WTC11 (cell line): ENCODE data around the gene CD34. TPM values are rescaled to one million over a fixed set of nuclear protein-coding genes. Genes with fewer than 3 reads are reported as not detected.
A peak's percentile ranks its signal among the peaks of the same experiment; 100 is the strongest.

Experiments used
- ATAC-seq: fragments of 200-7000 bp; cut with Tn5 transposase; 2 replicates; pipeline ENCODE4 v1.10.0; 2021; ENCODE audit warnings: mild to moderate bottlenecking, moderate library complexity
- CTCF ChIA-PET: fragments of 300-600 bp; sonication (Branson Sonifier 250); formaldehyde crosslinking; loops from one replicate; lab custom pipeline; 2021; ENCODE audit warnings: antibody characterized with exemption; lab: Charles Lee
- POLR2A ChIA-PET: fragments of 350-600 bp; sonication (Branson Sonifier 250); formaldehyde crosslinking; loops from one replicate; lab custom pipeline; 2021; ENCODE audit warnings: antibody characterized with exemption; lab: Charles Lee
- DNase-seq: peaks from one replicate; pipeline ENCODE4 v3.0.0; 2021; ENCODE audit warnings: low spot score
- H3K27ac Mint-ChIP-seq: 2 replicates; pipeline ENCODE4 v1.8.0; 2021; ENCODE audit warnings: mixed read lengths
- H3K27me3 Mint-ChIP-seq: 2 replicates; pipeline ENCODE4 v1.8.0; 2021; ENCODE audit warnings: low read depth, mild to moderate bottlenecking, moderate library complexity, mixed read lengths
- H3K36me3 Mint-ChIP-seq: 2 replicates; pipeline ENCODE4 v1.8.0; 2021; ENCODE audit warnings: mixed read lengths
- H3K4me1 Mint-ChIP-seq: 2 replicates; pipeline ENCODE4 v1.8.0; 2022; ENCODE audit warnings: mixed read lengths
- H3K4me3 Mint-ChIP-seq: 2 replicates; pipeline ENCODE4 v1.8.0; 2021; ENCODE audit warnings: mild to moderate bottlenecking, moderate library complexity, mixed read lengths
- H3K9me3 Mint-ChIP-seq: 2 replicates; pipeline ENCODE4 v1.8.0; 2021; ENCODE audit warnings: mixed read lengths
- CREM ChIP-seq: sonication (generic); formaldehyde crosslinking; IDR thresholded peaks from 2 replicates; pipeline ENCODE4 v1.8.1; 2022; ENCODE audit warnings: mild to moderate bottlenecking, missing genetic modification reagents, moderate library complexity
- EMX1 ChIP-seq: fragments of 250-450 bp; sonication (Bioruptor Pico); IDR thresholded peaks from 2 replicates; pipeline ENCODE4 v1.8.0; 2021; ENCODE audit warnings: mild to moderate bottlenecking
- GTF2I ChIP-seq: fragments of 250-450 bp; sonication (Bioruptor Pico); conservative IDR thresholded peaks from 2 replicates; pipeline ENCODE4 v1.4.0; 2021; ENCODE audit warnings: mild to moderate bottlenecking
- HMGA2 ChIP-seq: fragments of 250-450 bp; sonication (Bioruptor Pico); IDR thresholded peaks from 2 replicates; pipeline ENCODE4 v1.4.0; 2021; ENCODE audit warnings: mild to moderate bottlenecking, moderate library complexity
- JAZF1 ChIP-seq: fragments of 250-450 bp; sonication (Bioruptor Pico); IDR thresholded peaks from 2 replicates; pipeline ENCODE4 v1.9.0; 2021; ENCODE audit warnings: moderate library complexity, mild to moderate bottlenecking, inconsistent platforms
- KAT7 ChIP-seq: sonication (generic); formaldehyde crosslinking; IDR thresholded peaks from 2 replicates; pipeline ENCODE4 v1.8.1; 2023; ENCODE audit warnings: missing genetic modification reagents, mild to moderate bottlenecking, borderline replicate concordance
- NR1H2 ChIP-seq: sonication (generic); formaldehyde crosslinking; IDR thresholded peaks from 2 replicates; pipeline ENCODE4 v1.9.0; 2021; ENCODE audit warnings: mild to moderate bottlenecking, moderate library complexity, missing genetic modification reagents
- SP1 ChIP-seq: sonication (generic); formaldehyde crosslinking; conservative IDR thresholded peaks from 2 replicates; pipeline ENCODE4 v1.8.1; 2022; ENCODE audit warnings: missing genetic modification reagents
- TEAD1 ChIP-seq: sonication (generic); formaldehyde crosslinking; IDR thresholded peaks from 2 replicates; pipeline ENCODE4 v1.8.0; 2022; ENCODE audit warnings: mild to moderate bottlenecking, missing genetic modification reagents
- ZNF219 ChIP-seq: sonication (generic); formaldehyde crosslinking; IDR thresholded peaks from 2 replicates; pipeline ENCODE4 v1.8.0; 2023; ENCODE audit warnings: missing genetic modification reagents, mild to moderate bottlenecking, borderline replicate concordance
- ZNF232 ChIP-seq: sonication (generic); formaldehyde crosslinking; IDR thresholded peaks from 2 replicates; pipeline ENCODE4 v1.8.0; 2022; ENCODE audit warnings: mild to moderate bottlenecking, missing genetic modification reagents
- ZSCAN18 ChIP-seq: fragments of 250-450 bp; sonication (Bioruptor Pico); IDR thresholded peaks from 2 replicates; pipeline ENCODE4 v2.1.2; 2022; ENCODE audit warnings: mild to moderate bottlenecking, moderate library complexity
- total RNA-seq: library from RNA; stranded (reverse); gene quantifications from 3 replicates; pipeline ENCODE4 v1.2.3, GENCODE V29; 2021
- TF ChIP-seq, protein P1 (sequence below): fragments of 200-600 bp; IDR thresholded peaks from 2 replicates; pipeline ENCODE4 v1.8.0; 2022; ENCODE audit warnings: antibody characterized with exemption
- TF ChIP-seq, protein P2 (sequence below): sonication (generic); formaldehyde crosslinking; IDR thresholded peaks from 2 replicates; pipeline ENCODE4 v1.8.0; 2022; ENCODE audit warnings: missing genetic modification reagents
- TF ChIP-seq, protein P3 (sequence below): fragments of 250-450 bp; sonication (Bioruptor Pico); IDR thresholded peaks from 2 replicates; pipeline ENCODE4 v1.9.0; 2021; ENCODE audit warnings: moderate library complexity, mild to moderate bottlenecking, inconsistent platforms, borderline replicate concordance

Gene CD34
- total RNA-seq, 1 experiment from 2014 or later, result 0.35 TPM

DNA sequence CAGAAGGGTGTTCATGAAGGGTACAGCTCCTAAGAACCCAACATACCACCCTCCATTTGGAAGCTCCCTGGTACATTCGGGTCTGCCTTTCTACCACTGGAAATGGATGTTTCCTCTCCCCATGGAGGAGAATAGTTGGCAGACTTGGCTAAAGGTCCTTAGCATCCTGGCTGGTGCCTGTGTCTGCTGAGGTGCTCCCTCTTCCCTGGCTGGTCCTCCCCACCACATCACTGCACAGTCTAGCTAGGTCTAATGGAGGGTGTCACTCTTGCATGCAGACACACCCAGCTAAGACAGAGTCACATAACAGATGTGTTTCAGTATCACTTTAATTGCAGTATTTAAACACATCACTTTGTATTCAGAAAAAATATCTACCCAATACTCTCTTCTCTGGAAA, 24.7 kb downstream of the CD34 start:
- ChIA-PET POLR2A (no interaction called here), CTCF (interaction anchor here (0.5 to 6.1 kb wide), 16 partner anchors 10 to 112 kb away, joined by 5 to 198 read pairs (median 18); no protein-coding TSS in a partner anchor)

DNA sequence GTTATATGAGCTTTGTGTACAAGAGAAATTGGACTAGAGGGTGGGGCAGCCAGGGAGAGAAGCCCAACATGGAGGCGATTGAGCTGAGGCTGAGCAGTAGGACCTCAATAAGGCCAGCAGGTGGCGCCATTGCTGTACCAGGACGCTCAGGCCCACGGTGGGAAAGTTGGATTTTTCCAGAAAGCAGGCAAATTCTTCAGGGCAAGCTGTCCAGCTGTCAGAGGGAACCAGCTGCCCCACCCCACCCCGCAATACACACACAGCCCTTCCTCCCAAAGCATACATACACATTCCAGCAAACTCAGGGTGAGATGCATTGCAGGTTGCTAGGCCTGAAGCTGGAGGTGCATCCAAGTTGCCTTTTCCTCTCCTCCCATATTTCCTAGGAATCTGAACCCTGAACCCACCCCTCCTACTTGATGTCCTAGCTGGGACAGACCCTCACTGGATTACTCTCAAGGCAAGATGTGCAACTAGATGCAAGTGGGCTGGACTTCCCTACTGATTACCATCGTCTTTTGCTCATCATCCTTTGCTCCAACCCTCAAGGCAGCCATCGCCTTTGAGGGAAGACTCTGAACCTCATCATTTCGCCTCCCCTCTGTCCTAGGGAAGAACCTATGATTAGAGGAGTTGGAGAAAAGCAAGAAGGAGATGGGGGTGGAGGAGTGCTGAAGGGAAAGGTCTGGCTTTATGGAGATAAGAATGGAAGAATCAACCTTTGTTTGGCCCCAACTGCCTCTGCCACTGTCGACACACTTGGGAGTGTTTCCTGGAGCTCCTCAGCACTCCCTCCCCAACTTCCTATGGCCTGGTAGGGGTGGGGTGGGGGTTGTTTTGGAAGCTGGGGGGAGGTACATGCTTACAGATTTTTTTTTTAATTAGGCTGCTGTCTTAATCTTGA, 25.5 kb downstream of the CD34 start:
- H3K4me1 Mint-ChIP-seq, result peaks cover 7% of the 10 kb centered on the region; the same call in 1 of the 2 replicates
- H3K27ac Mint-ChIP-seq, result no peak overlapping the region
- no peaks in the 10 kb centered on the region for H3K36me3 Mint-ChIP-seq
- ChIA-PET CTCF (interaction anchor here (0.7 to 6.1 kb wide), 41 partner anchors 11 to 304 kb away, joined by 3 to 198 read pairs (median 6); partner anchors contain the start of gene CD34), POLR2A (interaction anchor here (1.2 kb wide), 1 partner anchor 77 kb away, joined by 6 read pairs; no protein-coding TSS in a partner anchor)
- no peak overlapping the region for H3K4me3 Mint-ChIP-seq
- no peaks in the 10 kb centered on the region for H3K9me3 Mint-ChIP-seq
- peaks cover 8% of the 10 kb centered on the region for H3K27me3 Mint-ChIP-seq
- DNase-seq (peak; percentile 79), ATAC-seq (peak; percentile 95)
- TF ChIP-seq, protein P1, sequence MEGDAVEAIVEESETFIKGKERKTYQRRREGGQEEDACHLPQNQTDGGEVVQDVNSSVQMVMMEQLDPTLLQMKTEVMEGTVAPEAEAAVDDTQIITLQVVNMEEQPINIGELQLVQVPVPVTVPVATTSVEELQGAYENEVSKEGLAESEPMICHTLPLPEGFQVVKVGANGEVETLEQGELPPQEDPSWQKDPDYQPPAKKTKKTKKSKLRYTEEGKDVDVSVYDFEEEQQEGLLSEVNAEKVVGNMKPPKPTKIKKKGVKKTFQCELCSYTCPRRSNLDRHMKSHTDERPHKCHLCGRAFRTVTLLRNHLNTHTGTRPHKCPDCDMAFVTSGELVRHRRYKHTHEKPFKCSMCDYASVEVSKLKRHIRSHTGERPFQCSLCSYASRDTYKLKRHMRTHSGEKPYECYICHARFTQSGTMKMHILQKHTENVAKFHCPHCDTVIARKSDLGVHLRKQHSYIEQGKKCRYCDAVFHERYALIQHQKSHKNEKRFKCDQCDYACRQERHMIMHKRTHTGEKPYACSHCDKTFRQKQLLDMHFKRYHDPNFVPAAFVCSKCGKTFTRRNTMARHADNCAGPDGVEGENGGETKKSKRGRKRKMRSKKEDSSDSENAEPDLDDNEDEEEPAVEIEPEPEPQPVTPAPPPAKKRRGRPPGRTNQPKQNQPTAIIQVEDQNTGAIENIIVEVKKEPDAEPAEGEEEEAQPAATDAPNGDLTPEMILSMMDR, result peak; percentile 90
- no peak for TF ChIP-seq ZNF232 (CRISPR knock-in tag)

More for the DNA sequence above, 24.7 kb downstream of the CD34 start:
- Mint-ChIP-seq H3K27ac (no peak overlapping the region), H3K9me3 (no peaks in the 10 kb centered on the region), H3K4me1 (peaks cover 7% of the 10 kb centered on the region; the same call in 1 of the 2 replicates), H3K36me3 (no peaks in the 10 kb centered on the region), H3K27me3 (peaks cover 8% of the 10 kb centered on the region), H3K4me3 (no peak overlapping the region)
- TF ChIP-seq TEAD1 (no peak), CREM (CRISPR knock-in tag) (no peak), KAT7 (CRISPR knock-in tag) (no peak), JAZF1 (CRISPR knock-in tag) (no peak), NR1H2 (no peak), ZNF219 (CRISPR knock-in tag) (no peak), ZSCAN18 (CRISPR knock-in tag) (no peak), HMGA2 (CRISPR knock-in tag) (no peak), EMX1 (CRISPR knock-in tag) (no peak), SP1 (no peak), GTF2I (CRISPR knock-in tag) (no peak)
- TF ChIP-seq, protein P2, sequence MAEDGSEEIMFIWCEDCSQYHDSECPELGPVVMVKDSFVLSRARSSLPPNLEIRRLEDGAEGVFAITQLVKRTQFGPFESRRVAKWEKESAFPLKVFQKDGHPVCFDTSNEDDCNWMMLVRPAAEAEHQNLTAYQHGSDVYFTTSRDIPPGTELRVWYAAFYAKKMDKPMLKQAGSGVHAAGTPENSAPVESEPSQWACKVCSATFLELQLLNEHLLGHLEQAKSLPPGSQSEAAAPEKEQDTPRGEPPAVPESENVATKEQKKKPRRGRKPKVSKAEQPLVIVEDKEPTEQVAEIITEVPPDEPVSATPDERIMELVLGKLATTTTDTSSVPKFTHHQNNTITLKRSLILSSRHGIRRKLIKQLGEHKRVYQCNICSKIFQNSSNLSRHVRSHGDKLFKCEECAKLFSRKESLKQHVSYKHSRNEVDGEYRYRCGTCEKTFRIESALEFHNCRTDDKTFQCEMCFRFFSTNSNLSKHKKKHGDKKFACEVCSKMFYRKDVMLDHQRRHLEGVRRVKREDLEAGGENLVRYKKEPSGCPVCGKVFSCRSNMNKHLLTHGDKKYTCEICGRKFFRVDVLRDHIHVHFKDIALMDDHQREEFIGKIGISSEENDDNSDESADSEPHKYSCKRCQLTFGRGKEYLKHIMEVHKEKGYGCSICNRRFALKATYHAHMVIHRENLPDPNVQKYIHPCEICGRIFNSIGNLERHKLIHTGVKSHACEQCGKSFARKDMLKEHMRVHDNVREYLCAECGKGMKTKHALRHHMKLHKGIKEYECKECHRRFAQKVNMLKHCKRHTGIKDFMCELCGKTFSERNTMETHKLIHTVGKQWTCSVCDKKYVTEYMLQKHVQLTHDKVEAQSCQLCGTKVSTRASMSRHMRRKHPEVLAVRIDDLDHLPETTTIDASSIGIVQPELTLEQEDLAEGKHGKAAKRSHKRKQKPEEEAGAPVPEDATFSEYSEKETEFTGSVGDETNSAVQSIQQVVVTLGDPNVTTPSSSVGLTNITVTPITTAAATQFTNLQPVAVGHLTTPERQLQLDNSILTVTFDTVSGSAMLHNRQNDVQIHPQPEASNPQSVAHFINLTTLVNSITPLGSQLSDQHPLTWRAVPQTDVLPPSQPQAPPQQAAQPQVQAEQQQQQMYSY (CRISPR knock-in tag), result no peak
- TF ChIP-seq, protein P3, sequence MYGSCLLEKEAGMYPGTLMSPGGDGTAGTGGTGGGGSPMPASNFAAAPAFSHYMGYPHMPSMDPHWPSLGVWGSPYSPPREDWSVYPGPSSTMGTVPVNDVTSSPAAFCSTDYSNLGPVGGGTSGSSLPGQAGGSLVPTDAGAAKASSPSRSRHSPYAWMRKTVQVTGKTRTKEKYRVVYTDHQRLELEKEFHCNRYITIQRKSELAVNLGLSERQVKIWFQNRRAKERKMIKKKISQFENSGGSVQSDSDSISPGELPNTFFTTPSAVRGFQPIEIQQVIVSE (CRISPR knock-in tag), result no peak
- TF ChIP-seq, protein P1, result no peak
- ATAC-seq (no peak), DNase-seq (no peak)
